Natural killer cell treated with Interleukin-12 subunit alpha and Interleukin-12 subunit beta and Interleukin-15 and Interleukin-18, amount 100 ng/mL, for 72 hours (primary cell): ENCODE data around the gene HAUS8. TPM values are rescaled to one million over a fixed set of nuclear protein-coding genes. Genes with fewer than 3 reads are reported as not detected.
A peak's percentile ranks its signal among the peaks of the same experiment; 100 is the strongest.
"Not testable (repeated sequence)": the region's sequence is repeated elsewhere in the genome, so short reads cannot be mapped to it uniquely, and the experiment has no call there.

Experiments
- ATAC-seq, 2 donors: fragments of 150-1000 bp; cut with Tn5 transposase in 1 of 2; sonication (Bioruptor Pico), chemical (Tn5 transposase) in 1 of 2; 2 replicates each; pipeline ENCODE4 v1.10.0; 2021
- DNase-seq: peaks from one replicate; pipeline ENCODE4 v3.0.0; 2022; ENCODE audit warnings: low spot score
- H3K27ac Mint-ChIP-seq, 2 donors: 1 replicate in 1 of 2; 2 replicates in 1 of 2; pipeline ENCODE4 v1.8.0; 2022; ENCODE audit warnings: mixed read lengths in 2 of 2, mild to moderate bottlenecking in 1 of 2, moderate library complexity in 1 of 2
- H3K27me3 Mint-ChIP-seq, 2 donors: 1 replicate in 1 of 2; 2 replicates in 1 of 2; pipeline ENCODE4 v1.8.0; 2022; ENCODE audit warnings: mixed read lengths in 2 of 2
- H3K36me3 Mint-ChIP-seq: one replicate; pipeline ENCODE4 v1.8.0; 2022; ENCODE audit warnings: mixed read lengths
- H3K4me1 Mint-ChIP-seq, 2 donors: 1 replicate in 1 of 2; 2 replicates in 1 of 2; pipeline ENCODE4 v1.8.0; 2022; ENCODE audit warnings: low read depth in 2 of 2, mixed read lengths in 2 of 2, mild to moderate bottlenecking in 1 of 2
- H3K4me3 Mint-ChIP-seq: one replicate; pipeline ENCODE4 v1.8.0; 2022; ENCODE audit warnings: mixed read lengths
- H3K9me3 Mint-ChIP-seq: 2 replicates; pipeline ENCODE4 v1.8.0; 2022; ENCODE audit warnings: mixed read lengths
- total RNA-seq, 2 donors: library from RNA; stranded (reverse); gene quantifications; one replicate each; pipeline ENCODE4 v1.2.3, GENCODE V29; 2022

HAUS8 gene
- total RNA-seq, 2 donors from 2014 or later, result 25.6 to 46.1 TPM

DNA sequence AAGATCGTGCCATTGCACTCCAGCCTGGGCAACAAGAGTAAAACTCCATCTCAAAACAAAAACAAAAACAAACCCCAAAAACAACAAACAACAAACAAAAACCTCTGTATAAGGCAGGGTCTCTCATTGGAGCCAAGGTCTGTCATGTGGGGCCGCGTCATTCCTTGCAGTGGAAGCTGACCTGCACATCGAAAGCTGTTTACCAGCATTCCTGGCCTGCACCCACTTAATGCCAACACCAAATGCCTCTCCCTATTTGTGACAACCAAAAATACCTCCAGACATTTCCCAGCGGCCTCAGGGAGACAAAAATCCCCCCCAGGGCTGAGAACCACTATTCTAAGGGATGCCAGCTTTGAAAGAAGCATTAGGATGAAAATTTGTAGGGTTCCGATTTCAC lies 49.9 kb downstream of the HAUS8 start:
- H3K27me3 Mint-ChIP-seq, result peaks cover 28 to 42% of the 10 kb centered on the region in 2 donors

DNA sequence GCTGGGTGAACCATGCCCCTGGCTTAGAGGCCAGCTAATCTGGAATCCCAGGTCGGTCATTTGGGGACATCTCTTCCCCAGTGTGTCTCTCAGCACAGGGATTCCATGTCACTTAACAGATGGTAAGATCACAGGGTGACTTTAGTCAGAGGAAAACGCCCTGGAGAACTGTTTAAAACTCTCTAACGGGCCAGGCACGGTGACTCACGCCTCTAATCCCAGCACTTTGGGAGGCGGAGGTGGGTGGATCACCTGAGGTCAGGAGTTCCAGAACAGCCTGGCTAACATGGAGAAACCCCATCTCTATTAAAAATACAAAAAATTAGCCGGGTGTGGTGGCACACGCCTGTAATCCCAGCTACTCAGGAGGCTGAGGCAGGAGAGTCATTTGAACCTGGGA lies 50.3 kb downstream of the HAUS8 start:
- not testable (repeated sequence) for H3K4me3 Mint-ChIP-seq, H3K9me3 Mint-ChIP-seq, DNase-seq, ATAC-seq, H3K4me1 Mint-ChIP-seq, H3K36me3 Mint-ChIP-seq, H3K27ac Mint-ChIP-seq
- H3K27me3 Mint-ChIP-seq, result peaks cover 28 to 42% of the 10 kb centered on the region in 2 donors

More for the DNA sequence above, 49.9 kb downstream of the HAUS8 start:
- H3K36me3 Mint-ChIP-seq, result peaks cover 5% of the 10 kb centered on the region
- H3K27ac Mint-ChIP-seq, result no peak overlapping the region
- ATAC-seq (no peak), DNase-seq (no peak)
- no peak overlapping the region for H3K4me3 Mint-ChIP-seq
- H3K9me3 Mint-ChIP-seq, result peaks cover 3% of the 10 kb centered on the region
- peaks cover 5 to 8% of the 10 kb centered on the region in 2 donors for H3K4me1 Mint-ChIP-seq

DNA sequence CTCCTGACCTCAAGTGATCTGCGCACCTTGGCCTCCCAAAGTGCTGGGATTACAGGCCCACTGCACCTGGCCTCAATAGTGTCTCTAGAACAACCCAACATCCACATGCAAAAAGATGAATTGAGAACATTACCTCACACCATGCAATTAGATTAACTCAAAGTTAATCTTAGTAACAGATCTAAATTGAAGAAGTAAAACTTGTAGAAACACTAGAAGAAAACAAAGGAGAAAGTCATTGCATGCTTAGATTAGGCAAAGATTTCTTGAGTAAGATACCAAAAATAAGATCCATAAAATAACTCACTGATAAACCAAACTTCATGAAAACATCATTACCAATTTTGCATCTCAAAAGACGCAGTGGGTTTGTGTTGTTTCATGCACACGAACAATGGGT lies 51.4 kb downstream of the HAUS8 start:
- no peak overlapping the region for H3K27ac Mint-ChIP-seq
- peaks cover 5% of the 10 kb centered on the region for H3K36me3 Mint-ChIP-seq
- DNase-seq (no peak), ATAC-seq (no peak)
- H3K4me3 Mint-ChIP-seq, result no peak overlapping the region
- peaks cover 5 to 8% of the 10 kb centered on the region in 2 donors for H3K4me1 Mint-ChIP-seq
- peaks cover 3% of the 10 kb centered on the region for H3K9me3 Mint-ChIP-seq
- peaks cover 28 to 38% of the 10 kb centered on the region in 2 donors for H3K27me3 Mint-ChIP-seq

DNA sequence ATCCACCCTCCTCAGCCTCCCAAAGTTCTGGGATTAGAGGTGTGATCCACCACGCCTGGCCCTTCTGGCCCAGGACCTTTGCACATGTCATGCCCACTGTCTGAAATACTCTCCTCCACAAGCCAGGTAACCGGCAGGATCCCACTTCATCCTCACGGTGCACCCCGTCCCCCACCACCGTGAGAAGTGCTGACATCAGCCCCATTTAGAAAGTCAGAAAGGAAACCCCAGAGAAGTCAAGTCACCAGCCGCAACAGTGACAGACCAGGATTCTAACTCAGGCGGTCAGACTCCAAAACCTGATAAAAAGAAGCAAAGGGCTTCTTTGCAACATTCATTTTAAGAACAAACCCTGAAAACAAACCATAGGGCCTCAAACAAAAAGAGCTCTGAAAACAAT lies 52.5 kb downstream of the HAUS8 start:
- peaks cover 5 to 8% of the 10 kb centered on the region in 2 donors for H3K4me1 Mint-ChIP-seq
- DNase-seq (no peak), ATAC-seq (no peak)
- H3K36me3 Mint-ChIP-seq, result peaks cover 5% of the 10 kb centered on the region
- H3K9me3 Mint-ChIP-seq, result peaks cover 3% of the 10 kb centered on the region
- H3K4me3 Mint-ChIP-seq, result no peak overlapping the region
- H3K27me3 Mint-ChIP-seq, result peaks cover 21 to 28% of the 10 kb centered on the region in 2 donors
- H3K27ac Mint-ChIP-seq, result no peak overlapping the region

DNA sequence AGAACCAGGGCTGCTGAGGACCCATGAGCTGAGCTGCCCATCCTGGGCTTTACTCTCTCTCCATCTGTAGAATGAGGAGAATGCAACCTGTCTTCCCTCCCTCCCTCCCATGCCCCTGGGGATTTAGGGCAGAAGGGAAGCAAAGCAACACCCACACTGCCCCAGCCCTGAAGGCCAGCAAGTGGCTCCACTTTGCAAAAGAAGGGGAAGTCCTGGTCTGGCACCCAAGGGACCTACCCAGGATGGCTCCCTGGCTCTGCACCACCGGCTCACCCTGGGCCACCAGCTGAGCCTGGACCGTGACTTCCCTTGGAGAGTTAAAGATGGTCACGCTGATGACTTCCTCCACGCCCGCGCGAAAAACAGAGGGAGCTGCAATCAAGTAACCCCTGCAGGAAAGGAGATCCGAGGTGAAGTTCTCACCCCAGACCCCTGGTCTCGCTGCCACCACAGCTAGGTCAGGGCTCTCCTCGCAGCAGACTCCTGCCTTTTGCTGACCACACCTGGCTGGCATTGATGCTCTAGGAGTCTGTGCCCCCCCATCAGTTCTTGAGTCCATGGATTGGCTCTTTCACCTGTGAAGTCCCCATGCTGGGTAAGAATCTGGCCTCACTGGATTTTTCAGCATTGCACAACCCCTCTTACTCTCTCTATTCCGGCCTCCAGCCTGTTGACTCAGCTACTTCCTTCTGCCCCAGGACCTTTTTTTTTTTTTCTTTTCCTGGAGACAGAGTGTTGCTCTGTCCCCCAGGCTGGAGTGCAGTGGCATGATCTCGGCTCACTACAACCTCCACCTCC lies 53.3 kb downstream of the HAUS8 start:
- peaks cover 5 to 8% of the 10 kb centered on the region in 2 donors for H3K4me1 Mint-ChIP-seq
- H3K27me3 Mint-ChIP-seq, result peaks cover 17 to 24% of the 10 kb centered on the region in 2 donors
- H3K36me3 Mint-ChIP-seq, result peaks cover 5% of the 10 kb centered on the region
- ATAC-seq (no peak), DNase-seq (no peak)
- H3K9me3 Mint-ChIP-seq, result peaks cover 3% of the 10 kb centered on the region
- no peak overlapping the region for H3K4me3 Mint-ChIP-seq
- no peak overlapping the region for H3K27ac Mint-ChIP-seq

DNA sequence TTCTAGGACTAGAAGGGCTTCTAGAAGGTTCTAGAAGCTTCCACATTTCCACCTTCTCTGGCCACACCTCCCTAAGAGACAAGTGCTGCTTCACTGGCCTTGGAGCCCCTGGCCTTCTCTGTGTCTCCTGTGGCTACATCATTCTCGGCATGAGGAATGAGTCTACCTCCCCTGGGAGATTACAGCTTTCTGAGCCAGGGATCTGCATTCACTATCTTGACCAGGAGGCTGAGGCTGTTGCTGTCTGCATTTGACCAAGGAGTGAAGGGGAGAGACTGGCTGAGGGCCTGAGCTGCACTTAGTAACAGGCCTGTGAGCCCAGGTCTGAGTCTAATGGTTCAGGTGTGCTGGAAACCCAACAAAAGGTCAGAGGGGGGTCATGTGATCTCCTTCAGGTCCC lies 53.9 kb downstream of the HAUS8 start:
- Mint-ChIP-seq H3K4me3 (no peak overlapping the region), H3K27ac (no peak overlapping the region), H3K4me1 (peaks cover 5 to 7% of the 10 kb centered on the region in 2 donors), H3K27me3 (peaks cover 22 to 27% of the 10 kb centered on the region in 2 donors), H3K9me3 (peaks cover 3% of the 10 kb centered on the region), H3K36me3 (peaks cover 5% of the 10 kb centered on the region)
- ATAC-seq (no peak), DNase-seq (no peak)

DNA sequence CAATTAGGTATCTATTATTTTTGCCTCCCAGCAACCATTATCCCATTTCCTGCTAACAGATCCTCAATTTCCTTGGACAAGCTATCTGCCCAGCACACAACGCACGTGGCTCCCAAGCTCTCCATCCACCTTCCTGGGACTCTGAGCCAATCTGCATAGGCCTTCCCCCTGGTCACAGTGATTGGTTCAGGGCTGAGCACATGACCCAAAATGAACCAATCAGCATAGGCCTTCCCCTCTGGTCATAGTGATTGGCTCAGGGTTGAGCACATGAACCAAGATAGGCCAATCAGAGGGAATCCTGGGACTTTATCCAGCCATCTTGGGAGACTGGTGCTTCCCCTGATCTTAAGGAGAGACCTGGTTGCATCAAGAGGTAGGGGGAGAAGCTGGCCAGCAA lies 54.4 kb downstream of the HAUS8 start:
- no peak overlapping the region for H3K4me3 Mint-ChIP-seq
- H3K27me3 Mint-ChIP-seq, result peaks cover 18 to 22% of the 10 kb centered on the region in 2 donors
- H3K27ac Mint-ChIP-seq, result no peak overlapping the region
- peaks cover 3% of the 10 kb centered on the region for H3K9me3 Mint-ChIP-seq
- peaks cover under 1 to 2% of the 10 kb centered on the region in 2 donors for H3K4me1 Mint-ChIP-seq
- H3K36me3 Mint-ChIP-seq, result peaks cover 5% of the 10 kb centered on the region
- ATAC-seq (peak in 1 of 2 donors; percentile 63), DNase-seq (no peak)

DNA sequence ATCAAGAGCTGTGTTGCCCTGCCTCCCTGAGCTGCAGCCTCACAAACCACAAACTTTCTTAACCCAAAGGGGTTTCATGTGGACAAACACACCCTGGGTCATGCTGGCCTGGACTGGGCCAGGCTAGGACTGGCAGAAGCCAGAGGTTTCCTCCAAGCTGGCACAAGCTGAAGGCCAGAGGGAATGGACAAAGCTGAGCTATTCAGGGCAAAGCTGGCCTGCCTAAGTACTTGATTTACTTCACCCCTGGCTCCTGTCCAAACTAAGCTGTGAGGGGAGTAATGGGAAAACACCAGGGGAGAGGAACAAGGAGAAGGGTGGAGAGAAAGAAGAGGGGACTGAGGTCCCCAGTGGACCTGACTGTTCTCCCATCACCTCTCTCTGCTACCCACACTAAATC lies 54.9 kb downstream of the HAUS8 start:
- Mint-ChIP-seq H3K36me3 (peaks cover 5% of the 10 kb centered on the region), H3K4me3 (no peak overlapping the region), H3K4me1 (no peaks in the 10 kb centered on the region), H3K9me3 (peaks cover 3% of the 10 kb centered on the region), H3K27ac (no peak overlapping the region), H3K27me3 (peaks cover 14 to 22% of the 10 kb centered on the region in 2 donors)
- DNase-seq, result no peak
- no peak for ATAC-seq

DNA sequence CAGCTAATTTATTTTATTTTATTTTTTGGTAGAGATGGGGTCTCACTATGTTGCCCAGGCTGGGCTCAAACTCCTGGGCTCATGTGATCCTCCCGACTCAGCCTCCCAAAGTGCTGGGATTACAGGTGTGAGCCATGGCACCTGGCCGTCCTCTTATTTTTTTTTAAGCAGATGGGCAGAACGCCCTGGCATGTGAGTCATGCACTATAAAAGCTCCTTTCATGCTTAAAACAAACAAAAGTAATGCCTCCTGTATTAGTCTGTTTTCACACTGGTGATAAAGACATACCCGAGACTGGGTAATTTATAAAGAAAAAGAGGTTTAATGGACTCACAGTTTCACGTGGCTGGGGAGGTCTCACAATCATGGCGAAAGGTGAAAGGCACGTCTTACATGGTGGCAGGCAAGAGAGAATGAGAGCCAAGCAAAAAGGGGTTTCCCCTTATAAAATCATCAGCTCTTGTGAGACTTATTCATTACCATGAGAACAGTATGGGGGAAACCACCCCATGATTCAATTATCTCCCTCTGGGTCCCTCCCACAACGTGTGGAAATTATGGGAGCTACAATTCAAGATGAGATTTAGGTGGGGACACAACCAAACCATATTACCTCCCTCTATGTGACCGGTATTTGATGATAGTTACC lies 60.9 kb downstream of the HAUS8 start:
- H3K27ac Mint-ChIP-seq, H3K4me1 Mint-ChIP-seq, H3K36me3 Mint-ChIP-seq, H3K4me3 Mint-ChIP-seq, DNase-seq, H3K9me3 Mint-ChIP-seq, ATAC-seq: not testable (repeated sequence)
- H3K27me3 Mint-ChIP-seq, result peaks cover 8 to 14% of the 10 kb centered on the region in 2 donors

DNA sequence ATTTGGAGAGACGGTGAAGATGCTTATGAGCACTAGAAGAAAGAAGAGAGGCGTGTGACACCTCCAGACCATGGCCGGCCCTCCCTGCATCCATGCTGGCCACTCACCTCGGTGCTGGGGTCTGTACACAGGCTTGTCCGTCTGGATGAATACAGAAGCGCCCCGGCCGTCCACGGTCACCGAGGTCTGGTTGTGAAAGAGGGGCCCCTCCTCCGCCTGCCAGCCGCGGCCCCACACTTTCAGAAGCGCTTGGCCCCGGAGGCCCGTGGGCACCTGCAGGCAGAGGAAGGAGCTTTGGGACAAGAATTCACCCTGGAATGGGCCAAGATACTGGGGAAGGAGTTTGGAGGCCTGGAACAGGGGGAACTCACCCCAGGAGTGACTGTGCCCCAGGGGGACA lies 63.8 kb downstream of the HAUS8 start:
- Mint-ChIP-seq H3K4me1 (no peaks in the 10 kb centered on the region), H3K9me3 (no peaks in the 10 kb centered on the region)

DNA sequence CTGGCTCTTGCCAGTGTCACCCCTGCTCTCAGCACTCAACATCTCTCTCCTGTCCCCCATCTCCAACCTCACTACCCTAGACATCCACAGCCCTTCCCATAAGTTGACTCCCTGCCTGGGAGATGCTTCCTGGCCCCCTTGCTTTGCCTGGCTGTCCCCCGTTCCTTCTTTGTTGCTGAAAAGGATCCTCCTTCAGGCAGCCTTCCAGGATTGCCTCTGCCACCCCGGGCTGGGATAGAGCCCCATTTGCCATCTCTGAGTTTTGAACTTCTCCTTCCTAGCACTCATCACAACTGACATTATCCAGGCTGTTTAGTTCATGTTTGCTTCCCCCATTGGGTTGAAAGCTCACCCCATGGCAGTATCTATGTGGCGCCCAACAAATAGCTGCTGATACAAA lies 68.7 kb downstream of the HAUS8 start:
- Mint-ChIP-seq H3K36me3 (no peaks in the 10 kb centered on the region), H3K9me3 (no peaks in the 10 kb centered on the region), H3K27me3 (peaks cover 7 to 8% of the 10 kb centered on the region in 2 donors), H3K4me1 (peaks cover 3% of the 10 kb centered on the region in 2 donors), H3K27ac (no peak overlapping the region), H3K4me3 (no peak overlapping the region)
- ATAC-seq (no peak), DNase-seq (no peak)

More for the DNA sequence above, 63.8 kb downstream of the HAUS8 start:
- H3K27ac Mint-ChIP-seq, result no peak overlapping the region
- no peak overlapping the region for H3K4me3 Mint-ChIP-seq
- no peak for ATAC-seq
- peaks cover 8 to 16% of the 10 kb centered on the region in 2 donors for H3K27me3 Mint-ChIP-seq
- DNase-seq, result no peak
- H3K36me3 Mint-ChIP-seq, result no peaks in the 10 kb centered on the region

DNA sequence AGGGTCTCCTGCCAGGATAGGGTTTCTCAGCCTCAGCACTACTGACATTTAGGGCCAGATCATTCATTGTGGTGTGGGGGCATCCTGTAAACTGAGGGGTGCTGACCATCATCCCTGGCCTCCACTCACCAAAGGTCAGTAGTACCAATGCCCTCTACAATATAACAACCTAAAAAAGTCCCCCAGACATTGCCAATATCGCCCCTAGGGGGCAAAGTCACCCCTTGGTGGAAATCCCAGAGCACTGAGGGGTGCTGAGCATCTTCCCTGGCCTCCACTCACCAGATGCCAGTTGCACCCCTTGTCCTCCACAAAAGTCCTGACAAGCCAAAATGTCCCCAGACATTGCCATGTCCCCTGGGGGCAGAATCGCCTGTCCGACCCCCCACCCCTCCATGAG lies 70.3 kb downstream of the HAUS8 start:
- DNase-seq (no peak), ATAC-seq (no peak)
- Mint-ChIP-seq H3K4me1 (peaks cover 7 to 16% of the 10 kb centered on the region in 2 donors), H3K27ac (no peak overlapping the region), H3K4me3 (no peak overlapping the region), H3K9me3 (no peaks in the 10 kb centered on the region), H3K27me3 (peaks cover 5 to 7% of the 10 kb centered on the region in 2 donors), H3K36me3 (no peaks in the 10 kb centered on the region)

DNA sequence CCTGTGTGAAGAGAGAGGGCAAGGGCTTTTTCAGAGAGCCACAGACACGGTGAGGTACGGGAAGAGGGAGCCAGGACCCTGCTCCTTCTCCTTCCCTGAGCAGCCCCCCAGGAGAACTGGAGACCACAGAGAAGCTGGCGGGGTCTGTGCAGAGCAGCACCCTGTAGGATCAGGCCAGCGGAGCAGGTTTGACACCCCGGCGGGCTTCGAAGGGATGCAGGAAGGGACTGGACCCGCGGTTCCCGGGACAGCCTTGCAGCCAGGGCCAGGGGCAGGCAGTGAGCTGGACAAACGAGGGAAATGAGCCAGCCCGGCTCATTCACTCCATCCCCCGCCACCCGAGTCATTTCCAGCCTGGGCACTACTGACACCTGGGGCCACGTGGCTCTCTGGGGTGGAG lies 70.9 kb downstream of the HAUS8 start:
- Mint-ChIP-seq H3K9me3 (no peaks in the 10 kb centered on the region), H3K4me1 (peaks cover 7 to 16% of the 10 kb centered on the region in 2 donors), H3K36me3 (no peaks in the 10 kb centered on the region), H3K4me3 (no peak overlapping the region), H3K27me3 (peaks cover 5 to 7% of the 10 kb centered on the region in 2 donors), H3K27ac (no peak overlapping the region)
- ATAC-seq, result no peak
- DNase-seq, result no peak

DNA sequence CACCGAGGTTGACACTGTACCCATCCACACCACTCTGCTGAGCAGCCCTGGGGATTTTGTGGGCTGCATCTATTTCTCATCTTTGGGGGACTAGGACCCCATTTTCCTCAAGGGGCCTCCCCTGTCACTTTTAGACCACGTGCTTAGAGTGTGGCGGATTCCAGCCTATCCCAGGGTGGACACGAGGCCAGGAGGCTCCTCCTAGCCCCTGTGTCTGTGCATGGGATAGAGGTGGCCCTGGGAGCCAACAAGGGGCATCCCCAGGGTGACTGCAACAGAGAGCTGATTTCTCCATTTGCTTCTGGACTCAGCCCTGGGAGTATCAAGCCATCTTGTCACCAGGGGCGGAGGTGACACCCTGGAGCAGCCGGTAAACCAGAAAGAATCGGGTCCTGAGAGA lies 72.8 kb downstream of the HAUS8 start:
- H3K27me3 Mint-ChIP-seq, result peaks cover 7% of the 10 kb centered on the region in 2 donors
- no peaks in the 10 kb centered on the region for H3K9me3 Mint-ChIP-seq
- no peak overlapping the region for H3K27ac Mint-ChIP-seq
- peaks cover 7 to 16% of the 10 kb centered on the region in 2 donors for H3K4me1 Mint-ChIP-seq
- DNase-seq (no peak), ATAC-seq (no peak)
- no peak overlapping the region for H3K4me3 Mint-ChIP-seq
- peaks cover 4% of the 10 kb centered on the region for H3K36me3 Mint-ChIP-seq
